Measurements from ENCODE around the gene MAGI1. TPM values are rescaled to one million over a fixed set of nuclear protein-coding genes. Genes with fewer than 3 reads are reported as not detected.

MAGI1 gene
- total and polyA plus RNA-seq, 2 donors (not counting 1 experiment from before 2014, with no cell fraction given) = 15.7 to 23.7 TPM

DNA sequence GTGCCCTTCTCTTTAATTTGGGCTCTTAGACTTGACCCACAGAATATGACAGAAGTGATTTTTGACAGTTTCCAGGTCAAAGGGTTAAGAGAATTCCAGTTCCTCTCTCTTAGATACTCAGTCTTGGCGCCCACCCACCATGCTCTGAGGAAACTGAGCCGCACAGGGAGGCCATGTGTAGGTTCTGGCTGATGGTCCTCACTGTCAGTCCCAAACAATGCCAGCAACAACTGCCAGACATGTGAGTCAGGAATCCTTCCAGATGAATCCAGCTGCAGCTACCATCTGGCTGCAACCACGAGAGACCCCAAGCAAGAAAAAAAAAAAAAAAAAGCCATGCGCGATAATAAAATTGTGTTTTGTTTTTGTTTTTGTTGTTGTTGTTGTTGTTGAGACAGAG lies 326.6 kb downstream of the MAGI1 start:
- H4K20me1 ChIP-seq (ENCODE audit: control insufficient read depth, extremely low read depth, insufficient read depth, low read length) = no peaks in the 10 kb centered on the region
- H2AFZ ChIP-seq (ENCODE audit: low read length) = no peak overlapping the region
- DNase-seq (ENCODE audit: low read depth in 2 of 2) = peak; percentile 40 to 53
- H3K4me2 ChIP-seq (ENCODE audit: extremely low read depth, insufficient read depth, low read length) = no peak overlapping the region
- H3K79me2 ChIP-seq (ENCODE audit: control insufficient read depth, insufficient read depth, low read length) = no peaks in the 10 kb centered on the region
- H3K9ac ChIP-seq (ENCODE audit: insufficient read depth, low read length) = no peak overlapping the region
- H3K27ac ChIP-seq (ENCODE audit: insufficient read depth, low read length) = no peak overlapping the region
- H3K9me3 ChIP-seq (ENCODE audit: control insufficient read depth, insufficient read depth, low read depth, low read length) = no peaks in the 10 kb centered on the region
- peaks cover 2% of the 10 kb centered on the region for H3K4me1 ChIP-seq (ENCODE audit: control insufficient read depth, extremely low read depth, insufficient read depth, low read length)
- no peaks in the 10 kb centered on the region for H3K27me3 ChIP-seq (ENCODE audit: control insufficient read depth, insufficient read depth, low read length)
- H3K4me3 ChIP-seq (replicated peaks in 1 of 4; ENCODE audit: control extremely low read depth in 1 of 4, insufficient read depth in 1 of 4, low read depth in 3 of 4, low read length in 4 of 4) = no peak overlapping the region
- no peak for TF ChIP-seq EZH2 (IDR thresholded peaks at IDR 0.05; ENCODE audit: low read length, missing control alignments)
- TF ChIP-seq, protein P1, sequence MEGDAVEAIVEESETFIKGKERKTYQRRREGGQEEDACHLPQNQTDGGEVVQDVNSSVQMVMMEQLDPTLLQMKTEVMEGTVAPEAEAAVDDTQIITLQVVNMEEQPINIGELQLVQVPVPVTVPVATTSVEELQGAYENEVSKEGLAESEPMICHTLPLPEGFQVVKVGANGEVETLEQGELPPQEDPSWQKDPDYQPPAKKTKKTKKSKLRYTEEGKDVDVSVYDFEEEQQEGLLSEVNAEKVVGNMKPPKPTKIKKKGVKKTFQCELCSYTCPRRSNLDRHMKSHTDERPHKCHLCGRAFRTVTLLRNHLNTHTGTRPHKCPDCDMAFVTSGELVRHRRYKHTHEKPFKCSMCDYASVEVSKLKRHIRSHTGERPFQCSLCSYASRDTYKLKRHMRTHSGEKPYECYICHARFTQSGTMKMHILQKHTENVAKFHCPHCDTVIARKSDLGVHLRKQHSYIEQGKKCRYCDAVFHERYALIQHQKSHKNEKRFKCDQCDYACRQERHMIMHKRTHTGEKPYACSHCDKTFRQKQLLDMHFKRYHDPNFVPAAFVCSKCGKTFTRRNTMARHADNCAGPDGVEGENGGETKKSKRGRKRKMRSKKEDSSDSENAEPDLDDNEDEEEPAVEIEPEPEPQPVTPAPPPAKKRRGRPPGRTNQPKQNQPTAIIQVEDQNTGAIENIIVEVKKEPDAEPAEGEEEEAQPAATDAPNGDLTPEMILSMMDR (conservative IDR thresholded peaks at IDR 0.05 in 1 of 2, IDR thresholded peaks at IDR 0.05 in 1 of 2; ENCODE audit: low read depth in 1 of 2, low read length in 2 of 2) = no peak
- no peaks in the 10 kb centered on the region for H3K36me3 ChIP-seq (ENCODE audit: control insufficient read depth, insufficient read depth, low read length)

DNA sequence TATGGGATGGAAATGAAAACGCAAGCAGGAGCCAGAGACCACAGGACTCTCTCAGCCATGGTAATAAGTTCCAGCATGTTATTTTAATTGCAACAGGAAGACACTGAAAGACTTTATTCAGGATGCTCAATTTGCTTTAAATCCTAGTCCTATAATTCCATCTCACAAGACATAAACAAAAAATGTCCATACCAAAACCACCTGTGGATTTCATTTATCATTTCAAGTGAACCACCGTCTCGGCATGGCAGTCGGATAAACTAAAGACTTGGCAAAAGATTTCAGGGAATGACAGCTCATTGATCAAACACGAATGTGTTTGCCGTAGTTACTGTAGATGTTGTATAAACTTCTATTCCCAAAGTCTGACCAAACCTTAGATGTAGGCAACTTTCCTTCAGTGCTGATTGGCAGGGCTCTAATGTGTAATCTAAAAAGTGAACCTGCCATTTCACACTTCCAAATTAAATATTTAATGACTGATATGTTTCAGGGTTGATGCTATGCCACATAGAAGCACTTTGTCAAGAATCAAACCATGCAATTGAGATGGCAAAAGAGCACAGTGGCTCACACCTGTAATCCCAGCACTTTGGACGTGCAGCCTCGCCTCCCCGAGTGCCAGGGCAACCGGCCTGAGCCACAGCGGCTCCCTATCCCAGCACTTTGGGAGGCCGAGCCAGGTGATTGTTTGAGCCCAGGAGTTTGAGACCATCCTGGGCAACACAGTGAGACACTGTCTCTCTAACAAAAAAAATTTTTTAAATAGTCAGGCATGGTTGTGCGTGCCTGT lies 331.7 kb downstream of the MAGI1 start:
- H3K9ac ChIP-seq (ENCODE audit: insufficient read depth, low read length) = no peak overlapping the region
- peak in 1 of 2 donors; percentile 80 for DNase-seq (ENCODE audit: low read depth in 2 of 2)
- TF ChIP-seq, protein P1 (conservative IDR thresholded peaks at IDR 0.05 in 1 of 2, IDR thresholded peaks at IDR 0.05 in 1 of 2; ENCODE audit: low read depth in 1 of 2, low read length in 2 of 2) = no peak
- no peak for TF ChIP-seq EZH2 (IDR thresholded peaks at IDR 0.05; ENCODE audit: low read length, missing control alignments)
- H3K36me3 ChIP-seq (ENCODE audit: control insufficient read depth, insufficient read depth, low read length) = no peaks in the 10 kb centered on the region
- H3K4me2 ChIP-seq (ENCODE audit: extremely low read depth, insufficient read depth, low read length) = no peak overlapping the region
- no peak overlapping the region for H3K4me3 ChIP-seq (replicated peaks in 1 of 4; ENCODE audit: control extremely low read depth in 1 of 4, insufficient read depth in 1 of 4, low read depth in 3 of 4, low read length in 4 of 4)
- no peaks in the 10 kb centered on the region for H3K4me1 ChIP-seq (ENCODE audit: control insufficient read depth, extremely low read depth, insufficient read depth, low read length)
- H3K27ac ChIP-seq (ENCODE audit: insufficient read depth, low read length) = no peak overlapping the region
- no peak overlapping the region for H2AFZ ChIP-seq (ENCODE audit: low read length)
- no peaks in the 10 kb centered on the region for H4K20me1 ChIP-seq (ENCODE audit: control insufficient read depth, extremely low read depth, insufficient read depth, low read length)
- H3K9me3 ChIP-seq (ENCODE audit: control insufficient read depth, insufficient read depth, low read depth, low read length) = no peaks in the 10 kb centered on the region
- no peaks in the 10 kb centered on the region for H3K27me3 ChIP-seq (ENCODE audit: control insufficient read depth, insufficient read depth, low read length)
- no peaks in the 10 kb centered on the region for H3K79me2 ChIP-seq (ENCODE audit: control insufficient read depth, insufficient read depth, low read length)

DNA sequence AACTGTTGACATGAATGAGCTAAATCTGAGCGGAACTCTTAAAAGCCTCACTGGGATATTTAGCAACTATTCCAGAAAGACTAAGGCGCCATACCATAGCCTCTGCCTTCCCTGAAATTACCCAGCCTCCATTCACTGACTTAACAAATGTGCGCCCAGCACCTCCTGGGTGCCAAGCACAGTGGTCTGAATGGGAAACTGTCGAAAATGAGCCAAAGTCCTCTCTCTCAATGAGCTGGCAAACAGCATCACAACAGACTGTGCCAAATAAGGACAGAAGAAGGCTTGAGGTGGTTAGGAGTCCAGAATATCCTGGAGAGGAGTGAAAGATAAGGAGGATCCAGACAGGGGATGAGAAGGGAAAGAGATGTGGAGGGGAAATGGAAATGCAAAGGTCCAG lies 332.4 kb downstream of the MAGI1 start:
- no peak for DNase-seq (ENCODE audit: low read depth in 2 of 2)
- TF ChIP-seq, protein P1 (conservative IDR thresholded peaks at IDR 0.05 in 1 of 2, IDR thresholded peaks at IDR 0.05 in 1 of 2; ENCODE audit: low read depth in 1 of 2, low read length in 2 of 2) = no peak
- TF ChIP-seq EZH2 (IDR thresholded peaks at IDR 0.05; ENCODE audit: low read length, missing control alignments) = no peak
- H4K20me1 ChIP-seq (ENCODE audit: control insufficient read depth, extremely low read depth, insufficient read depth, low read length) = no peaks in the 10 kb centered on the region
- H3K27ac ChIP-seq (ENCODE audit: insufficient read depth, low read length) = no peak overlapping the region
- no peaks in the 10 kb centered on the region for H3K4me1 ChIP-seq (ENCODE audit: control insufficient read depth, extremely low read depth, insufficient read depth, low read length)
- no peaks in the 10 kb centered on the region for H3K9me3 ChIP-seq (ENCODE audit: control insufficient read depth, insufficient read depth, low read depth, low read length)
- no peak overlapping the region for H3K9ac ChIP-seq (ENCODE audit: insufficient read depth, low read length)
- H3K4me2 ChIP-seq (ENCODE audit: extremely low read depth, insufficient read depth, low read length) = no peak overlapping the region
- H3K79me2 ChIP-seq (ENCODE audit: control insufficient read depth, insufficient read depth, low read length) = no peaks in the 10 kb centered on the region
- H3K27me3 ChIP-seq (ENCODE audit: control insufficient read depth, insufficient read depth, low read length) = no peaks in the 10 kb centered on the region
- no peak overlapping the region for H2AFZ ChIP-seq (ENCODE audit: low read length)
- H3K4me3 ChIP-seq (replicated peaks in 1 of 4; ENCODE audit: control extremely low read depth in 1 of 4, insufficient read depth in 1 of 4, low read depth in 3 of 4, low read length in 4 of 4) = no peak overlapping the region
- no peaks in the 10 kb centered on the region for H3K36me3 ChIP-seq (ENCODE audit: control insufficient read depth, insufficient read depth, low read length)
